Neural progenitor cell (in vitro differentiated cells): Measurements from ENCODE around the gene MOCOS. TPM values are rescaled to one million over a fixed set of nuclear protein-coding genes. Genes with fewer than 3 reads are reported as not detected.

Experiments
- DNase-seq: peaks from one replicate; pipeline ENCODE4 v3.0.0-alpha.2; 2016; ENCODE audit warnings: low spot score
- H2AFZ ChIP-seq: fragments of 200-600 bp; sonication (generic); replicated peaks from 2 replicates; pipeline ENCODE4 v1.6.1; 2016; ENCODE audit warnings: antibody characterized with exemption
- H3F3A ChIP-seq: fragments of 200-600 bp; sonication (generic); 2 replicates; pipeline ENCODE4 v1.6.1; 2016; ENCODE audit warnings: antibody characterized with exemption, low read depth
- H3K27ac ChIP-seq: fragments of 200-600 bp; sonication (generic); 2 replicates; pipeline ENCODE4 v1.5.1; 2016; ENCODE audit warnings: mild to moderate bottlenecking
- H3K27me3 ChIP-seq: fragments of 200-600 bp; sonication (generic); 2 replicates; pipeline ENCODE4 v1.6.1; 2016; ENCODE audit warnings: mild to moderate bottlenecking, moderate library complexity
- H3K36me3 ChIP-seq: fragments of 200-600 bp; sonication (generic); 2 replicates; pipeline ENCODE4 v1.5.1; 2016
- H3K4me1 ChIP-seq: fragments of 200-600 bp; sonication (generic); 2 replicates; pipeline ENCODE4 v1.6.1; 2016; ENCODE audit warnings: mixed run types
- H3K4me2 ChIP-seq: fragments of 200-600 bp; sonication (generic); 2 replicates; pipeline ENCODE4 v1.6.1; 2016
- H3K4me3 ChIP-seq: fragments of 200-600 bp; sonication (generic); 2 replicates; pipeline ENCODE4 v1.5.1; 2016
- H3K79me2 ChIP-seq: fragments of 200-600 bp; sonication (generic); 2 replicates; pipeline ENCODE4 v1.6.1; 2016; ENCODE audit warnings: low read depth
- H3K9ac ChIP-seq: fragments of 200-600 bp; sonication (generic); 2 replicates; pipeline ENCODE4 v1.6.1; 2016
- H3K9me3 ChIP-seq: fragments of 200-600 bp; sonication (generic); 2 replicates; pipeline ENCODE4 v1.5.1; 2016; ENCODE audit warnings: low read depth
- H4K20me1 ChIP-seq: fragments of 200-600 bp; sonication (generic); 2 replicates; pipeline ENCODE4 v1.6.1; 2016; ENCODE audit warnings: low read depth
- H3K27ac Mint-ChIP-seq: 3 replicates; pipeline ENCODE4 v1.8.0; 2021; ENCODE audit warnings: mixed read lengths
- H3K27me3 Mint-ChIP-seq: 2 replicates; pipeline ENCODE4 v1.8.0; 2022; ENCODE audit warnings: low read depth, mild to moderate bottlenecking, inconsistent platforms, moderate library complexity, mixed read lengths; ENCODE audit not compliant: insufficient read depth
- H3K36me3 Mint-ChIP-seq: 3 replicates; pipeline ENCODE4 v1.8.0; 2021; ENCODE audit warnings: mixed read lengths
- H3K4me1 Mint-ChIP-seq: 3 replicates; pipeline ENCODE4 v1.8.0; 2021; ENCODE audit warnings: mixed read lengths
- H3K4me3 Mint-ChIP-seq: 3 replicates; pipeline ENCODE4 v1.8.0; 2021; ENCODE audit warnings: mild to moderate bottlenecking, moderate library complexity, mixed read lengths
- H3K9me3 Mint-ChIP-seq: 3 replicates; pipeline ENCODE4 v1.8.0; 2020; ENCODE audit warnings: mixed read lengths
- CTCF ChIP-seq: fragments of 200-600 bp; sonication (generic); IDR thresholded peaks from 2 replicates; pipeline ENCODE4 v1.5.1; 2017; ENCODE audit warnings: antibody characterized with exemption, mild to moderate bottlenecking
- EZH2 ChIP-seq: fragments of 200-600 bp; sonication (generic); IDR thresholded peaks from 2 replicates; pipeline ENCODE4 v1.6.1; 2017; ENCODE audit warnings: antibody characterized with exemption, mild to moderate bottlenecking, moderate library complexity
- EZH2phosphoT487 ChIP-seq: fragments of 200-600 bp; sonication (generic); IDR thresholded peaks from 2 replicates; pipeline ENCODE4 v1.6.1; 2017; ENCODE audit warnings: antibody characterized with exemption
- total RNA-seq: library from RNA; depleted of rRNA; stranded (reverse); fragments of >200 nt; gene quantifications from 2 replicates; pipeline ENCODE4 v1.2.3, GENCODE V29; 2015; ENCODE audit warnings: low replicate concordance

The MOCOS gene
- total RNA-seq, 1 donor from 2014 or later, result 0.36 TPM

DNA sequence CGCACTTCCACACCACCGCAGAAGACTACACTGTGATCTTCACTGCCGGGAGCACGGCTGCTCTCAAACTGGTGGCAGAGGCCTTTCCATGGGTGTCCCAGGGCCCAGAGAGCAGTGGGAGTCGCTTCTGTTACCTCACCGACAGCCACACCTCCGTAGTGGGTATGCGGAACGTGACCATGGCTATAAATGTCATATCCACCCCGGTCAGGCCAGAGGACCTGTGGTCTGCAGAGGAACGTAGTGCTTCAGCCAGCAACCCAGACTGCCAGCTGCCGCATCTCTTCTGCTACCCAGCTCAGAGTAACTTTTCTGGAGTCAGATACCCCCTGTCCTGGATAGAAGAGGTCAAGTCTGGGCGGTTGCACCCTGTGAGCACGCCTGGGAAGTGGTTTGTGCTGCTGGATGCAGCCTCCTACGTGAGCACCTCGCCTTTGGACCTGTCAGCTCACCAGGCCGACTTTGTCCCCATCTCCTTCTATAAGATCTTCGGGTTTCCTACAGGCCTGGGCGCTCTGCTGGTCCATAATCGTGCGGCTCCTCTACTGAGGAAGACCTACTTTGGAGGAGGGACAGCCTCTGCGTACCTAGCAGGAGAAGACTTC lies 12.5 kb downstream of the MOCOS start:
- DNase-seq, result no peak
- no peaks in the 10 kb centered on the region for H3K27me3 ChIP-seq
- no peak overlapping the region for H3K9ac ChIP-seq
- H3K4me3 Mint-ChIP-seq, result no peak overlapping the region
- no peaks in the 10 kb centered on the region for H3K36me3 ChIP-seq
- H2AFZ ChIP-seq, result no peak overlapping the region
- no peaks in the 10 kb centered on the region for H3K9me3 ChIP-seq
- H3F3A ChIP-seq, result no peaks in the 10 kb centered on the region
- H3K4me1 Mint-ChIP-seq, result no peaks in the 10 kb centered on the region
- H3K4me2 ChIP-seq, result no peak overlapping the region
- peaks cover 8% of the 10 kb centered on the region for H3K27me3 Mint-ChIP-seq
- H3K27ac ChIP-seq, result no peak overlapping the region
- no peak overlapping the region for H3K4me3 ChIP-seq
- H3K9me3 Mint-ChIP-seq, result no peaks in the 10 kb centered on the region
- H3K36me3 Mint-ChIP-seq, result no peaks in the 10 kb centered on the region
- H3K79me2 ChIP-seq, result no peaks in the 10 kb centered on the region
- no peak overlapping the region for H3K27ac Mint-ChIP-seq
- no peaks in the 10 kb centered on the region for H4K20me1 ChIP-seq
- TF ChIP-seq EZH2phosphoT487 (no peak), CTCF (no peak), EZH2 (no peak)
- no peaks in the 10 kb centered on the region for H3K4me1 ChIP-seq

- H3K79me2 ChIP-seq, result no peaks in the 10 kb centered on the region
- H3K36me3 Mint-ChIP-seq, result no peaks in the 10 kb centered on the region
- H3K27me3 Mint-ChIP-seq, result peaks cover 6% of the 10 kb centered on the region
- DNase-seq, result no peak
- no peaks in the 10 kb centered on the region for H3K27me3 ChIP-seq
- no peak overlapping the region for H3K27ac Mint-ChIP-seq
- no peaks in the 10 kb centered on the region for H3F3A ChIP-seq
- H3K4me2 ChIP-seq, result no peak overlapping the region
- no peak overlapping the region for H3K27ac ChIP-seq
- no peaks in the 10 kb centered on the region for H3K9me3 ChIP-seq
- H2AFZ ChIP-seq, result no peak overlapping the region
- H3K4me3 ChIP-seq, result no peak overlapping the region
- peaks cover under 1% of the 10 kb centered on the region for H3K9me3 Mint-ChIP-seq
- H3K4me1 ChIP-seq, result no peaks in the 10 kb centered on the region
- no peak overlapping the region for H3K9ac ChIP-seq
- H4K20me1 ChIP-seq, result no peaks in the 10 kb centered on the region
- H3K4me3 Mint-ChIP-seq, result no peak overlapping the region
- no peaks in the 10 kb centered on the region for H3K4me1 Mint-ChIP-seq
- TF ChIP-seq EZH2 (no peak), CTCF (no peak), EZH2phosphoT487 (no peak)
- H3K36me3 ChIP-seq, result no peaks in the 10 kb centered on the region
These were observed 13.1 kb downstream of the MOCOS start for GRCh38 chr18:36200354-36200771.

DNA sequence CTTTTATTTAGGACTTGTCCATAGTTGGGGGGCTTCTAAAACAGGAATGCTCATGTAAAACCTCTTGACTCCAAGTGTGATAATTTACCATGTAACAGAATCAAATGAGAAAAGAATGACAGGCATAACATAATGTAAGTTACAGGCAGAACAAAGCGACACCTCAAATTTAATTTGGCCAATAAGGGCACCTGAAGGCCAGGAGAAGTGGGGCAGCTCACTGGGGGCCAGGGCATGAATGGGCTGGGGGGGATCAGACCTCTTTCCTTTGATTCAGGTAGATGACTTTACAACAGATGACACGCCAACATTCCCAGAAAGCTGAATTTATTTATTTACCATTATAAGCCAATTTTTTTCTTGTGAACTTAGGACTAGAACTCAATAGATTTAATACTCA lies 14.5 kb downstream of the MOCOS start:
- H3K27me3 Mint-ChIP-seq, result peaks cover 6% of the 10 kb centered on the region
- H3K4me3 Mint-ChIP-seq, result no peak overlapping the region
- Histone ChIP-seq H3F3A (no peaks in the 10 kb centered on the region), H3K9ac (no peak overlapping the region), H3K27ac (no peak overlapping the region), H3K9me3 (no peaks in the 10 kb centered on the region), H3K27me3 (no peaks in the 10 kb centered on the region), H2AFZ (no peak overlapping the region), H3K4me3 (no peak overlapping the region), H4K20me1 (no peaks in the 10 kb centered on the region), H3K36me3 (no peaks in the 10 kb centered on the region), H3K4me2 (no peak overlapping the region), H3K79me2 (no peaks in the 10 kb centered on the region), H3K4me1 (no peaks in the 10 kb centered on the region)
- H3K4me1 Mint-ChIP-seq, result no peaks in the 10 kb centered on the region
- no peak for DNase-seq
- peaks cover 4% of the 10 kb centered on the region for H3K9me3 Mint-ChIP-seq
- peaks cover 4% of the 10 kb centered on the region for H3K36me3 Mint-ChIP-seq
- no peak overlapping the region for H3K27ac Mint-ChIP-seq
- no peak for TF ChIP-seq EZH2
- TF ChIP-seq EZH2phosphoT487, result no peak
- TF ChIP-seq CTCF, result no peak
